GM21367 (cell line): ENCODE data around the gene PFN1.

Experiments
- ATAC-seq: cut with Tn5 transposase; IDR thresholded peaks from one replicate; pipeline ENCODE4 v1.9.1; 2021; ENCODE audit not compliant: unreplicated experiment

The PFN1 gene

GRCh38 chr17:4967539-4968485 is 19.5 kb upstream of the PFN1 start, which contains the start of gene SPAG7:
Gene SPAG7, minus strand, starts transcription at chr17:4967817. Its CDS starts 13 bp downstream, at chr17:4967804.
- ATAC-seq, result peak; percentile 50

GRCh38 chr17:4966844-4967538 is 18.7 kb upstream of the PFN1 start:
- peak; percentile 67 for ATAC-seq

GRCh38 chr17:4965311-4965986 is 17.1 kb upstream of the PFN1 start:
- no peak for ATAC-seq

- ATAC-seq, result no peak
Observed at GRCh38 chr17:4960279-4960922, 12.1 kb upstream of the PFN1 start.

- ATAC-seq, result no peak
Observed at GRCh38 chr17:4959261-4959965, 11.1 kb upstream of the PFN1 start.

- ATAC-seq, result no peak
Observed at GRCh38 chr17:4958102-4958501, 9.8 kb upstream of the PFN1 start.

GRCh38 chr17:4956493-4957061 is 8.2 kb upstream of the PFN1 start:
- ATAC-seq, result no peak

GRCh38 chr17:4955091-4955490 is 6.8 kb upstream of the PFN1 start:
- no peak for ATAC-seq

- no peak for ATAC-seq
Observed at GRCh38 chr17:4953451-4953961, 5.2 kb upstream of the PFN1 start.

GRCh38 chr17:4951486-4951885 is 3.2 kb upstream of the PFN1 start:
- ATAC-seq, result no peak

GRCh38 chr17:4950746-4951204 is 2.4 kb upstream of the PFN1 start, which contains the start of gene ENO3:
Gene ENO3, plus strand, starts transcription at chr17:4951119. Its CDS starts 711 bp downstream, at chr17:4951830.
- no peak for ATAC-seq

- ATAC-seq, result no peak
Observed at GRCh38 chr17:4950075-4950745, 1.9 kb upstream of the PFN1 start.

- ATAC-seq, result no peak
Observed at GRCh38 chr17:4949321-4950074, 1.2 kb upstream of the PFN1 start.

GRCh38 chr17:4948931-4949320 is 596 bp upstream of the PFN1 start:
- ATAC-seq, result no peak

- no peak for ATAC-seq
Observed at GRCh38 chr17:4947411-4948165, 742 bp downstream of the PFN1 start.

- ATAC-seq, result no peak
Observed at GRCh38 chr17:4947010-4947410, 1.3 kb downstream of the PFN1 start.

- no peak for ATAC-seq
Observed at GRCh38 chr17:4946312-4946976, 1.9 kb downstream of the PFN1 start.
